Aorta (tissue), 5 donors: ENCODE results near the gene LZTS2. TPM values are rescaled to one million over a fixed set of nuclear protein-coding genes. Genes with fewer than 3 reads are reported as not detected.

Source experiments
- ATAC-seq: fragments of 200-7000 bp; cut with Tn5 transposase; one replicate; pipeline ENCODE4 v1.9.1; 2022; ENCODE audit warnings: moderate library complexity; ENCODE audit not compliant: low FRiP score
- DNase-seq, 2 donors: peaks; one replicate each; pipeline ENCODE4 v3.0.0-alpha.2; 2020
- H3K27ac ChIP-seq, 2 donors: one replicate each; pipeline ENCODE4 v1.5.1; 2013; ENCODE audit warnings: low read length in 2 of 2, mild to moderate bottlenecking in 2 of 2, moderate library complexity in 2 of 2, control low read depth in 1 of 2, inconsistent platforms in 1 of 2, low read depth in 1 of 2
- H3K27me3 ChIP-seq, 2 donors: one replicate each; pipeline ENCODE4 v1.6.1; 2013; ENCODE audit warnings: control low read depth in 1 of 2, low read length in 1 of 2, mild to moderate bottlenecking in 1 of 2, moderate library complexity in 1 of 2; ENCODE audit not compliant: insufficient read depth in 2 of 2, control insufficient read depth in 1 of 2
- H3K36me3 ChIP-seq, 2 donors: one replicate each; pipeline ENCODE4 v1.6.1; 2013; ENCODE audit warnings: control low read depth in 1 of 2, low read length in 1 of 2, mild to moderate bottlenecking in 1 of 2; ENCODE audit not compliant: insufficient read depth in 2 of 2, control insufficient read depth in 1 of 2
- H3K4me1 ChIP-seq, 2 donors: one replicate each; pipeline ENCODE4 v1.6.1; 2013; ENCODE audit warnings: low read length in 2 of 2, control low read depth in 1 of 2, mild to moderate bottlenecking in 1 of 2, moderate library complexity in 1 of 2; ENCODE audit not compliant: insufficient read depth in 2 of 2, control insufficient read depth in 1 of 2
- H3K4me3 ChIP-seq, 2 donors: one replicate each; pipeline ENCODE4 v1.5.1; 2013; ENCODE audit warnings: low read length in 2 of 2, control low read depth in 1 of 2, mild to moderate bottlenecking in 1 of 2
- H3K9me3 ChIP-seq: one replicate; pipeline ENCODE4 v1.6.1; 2013; ENCODE audit warnings: mild to moderate bottlenecking, low read length; ENCODE audit not compliant: control insufficient read depth
- WGBS, 2 donors: extraction: QIAGEN DNeasy Blood & Tissue Kit; methylation state at CpG; one replicate each; pipeline ENCODE4 v1.1.7; 2013; 5-methylcytosine and 5-hydroxymethylcytosine counted together
- intact Hi-C, 2 donors: fragments of 100-400 bp; cut with DNase I; formaldehyde crosslinking; loops; one replicate each; pipeline versions ENCODE4 v1.14.2 to v1.15.0; 2022
- polyA plus RNA-seq, 2 donors: library from polyadenylated mRNA; stranded (reverse); fragments of 200-250 nt; gene quantifications; one replicate each; pipeline ENCODE4 v1.2.3, GENCODE V29; 2013
- total RNA-seq, 2 donors: library from RNA; stranded (reverse); fragmentation: NEBNext Ultra II Directional; extraction: Animal tissue kit (Norgen Biotek cat#: 25700); gene quantifications; one replicate each; pipeline ENCODE4 v1.2.1, GENCODE V29; 2021
- donor health status: healthy with polysubstance abuse.
- donor health status: Bipolar disorder and iron deficiency.
- donor health status: DM: no; HTN: no; CAD: no.
- donor health status: DM: no; HTN: no; CAD: no.
- donor health status: DM: yes; HTN: yes; CAD: no.

The LZTS2 gene
- total and polyA plus RNA-seq, 4 donors, result 38.3 to 108 (median 94.6) TPM

DNA sequence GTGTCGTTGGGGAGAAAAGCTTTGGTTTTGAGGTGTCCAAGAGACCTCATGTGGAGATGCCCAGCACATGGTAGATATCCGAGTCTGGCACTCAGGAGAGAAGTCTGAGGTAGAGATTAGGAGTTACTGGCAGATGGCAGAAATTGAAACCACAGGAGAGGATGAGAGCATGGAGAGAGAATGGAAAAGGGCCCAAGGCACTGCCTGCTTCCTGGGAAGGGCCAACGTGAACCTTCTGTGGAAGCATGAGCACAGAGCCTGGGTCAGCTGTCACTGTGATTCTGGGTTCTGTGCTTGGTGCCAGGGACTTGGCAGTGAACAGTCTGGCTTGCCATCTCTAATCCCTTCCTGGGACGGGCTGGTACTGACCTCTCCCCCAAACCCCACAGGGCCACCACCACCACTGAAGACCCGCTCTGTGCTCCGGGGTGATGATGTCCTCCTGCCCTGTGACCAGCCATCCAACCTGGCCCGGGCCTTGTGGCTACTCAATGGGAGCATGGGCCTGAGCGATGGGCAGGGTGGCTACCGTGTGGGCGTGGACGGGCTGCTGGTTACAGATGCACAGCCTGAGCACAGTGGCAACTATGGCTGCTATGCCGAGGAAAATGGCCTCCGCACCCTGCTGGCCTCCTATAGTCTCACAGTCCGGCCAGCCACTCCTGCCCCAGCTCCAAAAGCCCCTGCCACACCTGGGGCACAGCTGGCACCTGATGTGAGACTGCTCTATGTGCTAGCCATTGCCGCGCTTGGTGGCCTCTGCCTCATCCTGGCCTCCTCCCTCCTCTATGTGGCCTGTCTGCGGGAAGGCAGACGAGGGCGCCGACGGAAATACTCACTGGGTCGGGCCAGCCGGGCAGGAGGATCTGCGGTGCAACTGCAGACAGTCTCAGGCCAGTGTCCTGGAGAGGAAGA, 16.4 kb upstream of the LZTS2 start:
- ATAC-seq (no peak), DNase-seq (peak in 1 of 2 donors; percentile 68)

DNA sequence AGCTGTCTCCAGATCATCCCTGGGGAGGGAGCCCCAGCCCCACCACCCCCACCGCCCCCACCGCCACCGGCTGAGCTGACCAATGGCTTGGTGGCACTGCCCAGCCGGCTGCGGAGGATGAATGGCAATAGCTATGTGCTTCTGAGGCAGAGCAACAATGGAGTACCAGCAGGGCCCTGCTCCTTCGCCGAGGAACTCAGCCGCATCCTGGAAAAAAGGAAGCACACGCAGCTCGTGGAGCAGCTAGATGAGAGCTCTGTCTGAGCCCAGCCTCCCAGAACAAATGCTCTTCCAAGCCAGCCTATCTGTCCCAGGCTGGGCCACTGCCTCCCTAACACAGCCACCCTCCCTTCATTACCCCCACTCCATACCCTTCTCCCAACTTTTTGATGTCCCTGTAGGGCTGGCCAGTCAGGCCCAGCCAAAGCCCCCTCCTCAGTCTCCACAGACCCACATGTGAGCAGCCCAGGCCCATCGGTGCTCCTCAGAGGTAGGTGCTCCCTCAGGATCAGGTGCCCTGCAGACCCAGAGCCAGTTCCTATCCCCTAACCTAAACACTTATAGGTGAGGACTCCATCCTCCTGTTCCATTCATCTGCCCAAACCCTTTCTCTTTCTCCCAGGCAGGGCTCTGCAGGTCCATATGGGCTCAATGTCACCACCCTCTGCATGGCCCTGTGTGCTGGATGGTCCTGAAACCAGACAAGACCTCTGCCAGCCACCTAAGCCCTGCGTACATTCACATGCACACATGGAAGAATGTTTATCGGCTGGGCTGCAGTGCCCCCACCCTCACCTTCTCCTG, 15.5 kb upstream of the LZTS2 start:
- WGBS, 2 donors, result 75 to 80% methylated on average over 12 to 13 of the region's 13 CpGs
- H3K4me3 ChIP-seq, result no peak overlapping the region
- no peaks in the 10 kb centered on the region for H3K9me3 ChIP-seq
- H3K36me3 ChIP-seq, result peaks cover 3 to 4% of the 10 kb centered on the region in 2 donors
- intact Hi-C loops, result no loop called here
- ATAC-seq, result no peak
- peak in 1 of 2 donors; percentile 70 for DNase-seq
- peaks cover 0 to 8% of the 10 kb centered on the region in 2 donors for H3K4me1 ChIP-seq
- H3K27ac ChIP-seq, result no peak overlapping the region
- no peaks in the 10 kb centered on the region for H3K27me3 ChIP-seq

More for the DNA sequence above, 16.4 kb upstream of the LZTS2 start:
- no peaks in the 10 kb centered on the region for H3K27me3 ChIP-seq
- H3K4me3 ChIP-seq, result no peak overlapping the region
- 86 to 87% methylated on average over 23 to 24 of the region's 24 CpGs for WGBS, 2 donors
- no peak overlapping the region for H3K27ac ChIP-seq
- H3K36me3 ChIP-seq, result peaks cover 3 to 4% of the 10 kb centered on the region in 2 donors
- H3K4me1 ChIP-seq, result peaks cover 0 to 5% of the 10 kb centered on the region in 2 donors
- intact Hi-C loops, result no loop called here
- no peaks in the 10 kb centered on the region for H3K9me3 ChIP-seq

DNA sequence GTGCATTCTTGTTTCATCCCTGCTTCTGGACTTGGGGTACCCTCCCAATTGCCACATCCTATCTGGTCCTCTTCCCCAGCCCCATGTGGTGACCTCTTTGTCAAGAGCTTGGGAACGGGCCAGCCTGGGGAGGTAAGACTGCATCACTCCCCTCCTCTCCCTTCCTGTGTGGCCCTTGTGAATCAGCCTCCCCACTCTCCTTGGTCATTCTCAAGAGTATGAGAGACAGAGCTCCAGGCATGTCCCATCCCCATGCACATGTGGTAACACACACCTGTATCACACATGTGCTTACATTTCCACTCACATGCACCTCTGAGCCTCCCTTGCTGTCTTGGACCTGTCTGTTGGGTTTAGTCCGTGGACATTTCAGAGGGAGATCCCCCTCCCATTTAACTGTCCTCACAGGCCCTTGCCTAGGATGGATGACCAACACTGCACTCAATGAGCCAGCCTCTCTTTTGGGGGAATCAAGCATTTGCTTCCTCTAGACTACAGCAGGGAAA, 14.9 kb upstream of the LZTS2 start:
- Histone ChIP-seq H3K9me3 (no peaks in the 10 kb centered on the region), H3K4me1 (peaks cover 0 to 8% of the 10 kb centered on the region in 2 donors), H3K27ac (no peak overlapping the region), H3K4me3 (no peak overlapping the region), H3K36me3 (peaks cover 3 to 4% of the 10 kb centered on the region in 2 donors), H3K27me3 (no peaks in the 10 kb centered on the region)
- DNase-seq (peak in 1 of 2 donors; percentile 49), ATAC-seq (no peak)
- WGBS, 2 donors, result 69 to 80% methylated on average over 2 of the region's 2 CpGs
- intact Hi-C loops, result no loop called here

DNA sequence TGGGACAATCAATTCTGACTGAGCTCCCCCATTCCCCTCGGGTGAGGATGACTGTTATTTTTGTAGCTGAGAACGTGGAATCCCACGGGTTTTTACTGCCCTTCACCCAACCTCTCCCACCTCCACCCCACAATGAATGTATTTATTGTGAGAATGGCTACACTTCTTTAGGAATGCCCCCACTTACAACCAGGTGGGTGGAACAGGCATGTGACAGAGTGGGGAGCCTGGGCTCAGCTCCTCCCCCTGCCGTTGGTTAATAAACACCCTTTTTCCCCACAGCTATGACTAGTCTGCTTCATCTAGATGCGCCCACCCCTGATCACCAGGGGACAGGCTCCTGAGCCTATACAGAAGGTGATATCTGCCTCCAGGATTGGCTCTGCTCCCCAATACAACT, 14.3 kb upstream of the LZTS2 start:
- Histone ChIP-seq H3K9me3 (no peaks in the 10 kb centered on the region), H3K4me3 (no peak overlapping the region), H3K36me3 (peaks cover 0 to 4% of the 10 kb centered on the region in 2 donors), H3K27ac (no peak overlapping the region), H3K27me3 (no peaks in the 10 kb centered on the region), H3K4me1 (peaks cover 0 to 8% of the 10 kb centered on the region in 2 donors)
- WGBS, 2 donors, result 49 to 52% methylated on average over 5 of the region's 5 CpGs
- DNase-seq (peak in 1 of 2 donors; percentile 28), ATAC-seq (no peak)
- intact Hi-C loops, result no loop called here

DNA sequence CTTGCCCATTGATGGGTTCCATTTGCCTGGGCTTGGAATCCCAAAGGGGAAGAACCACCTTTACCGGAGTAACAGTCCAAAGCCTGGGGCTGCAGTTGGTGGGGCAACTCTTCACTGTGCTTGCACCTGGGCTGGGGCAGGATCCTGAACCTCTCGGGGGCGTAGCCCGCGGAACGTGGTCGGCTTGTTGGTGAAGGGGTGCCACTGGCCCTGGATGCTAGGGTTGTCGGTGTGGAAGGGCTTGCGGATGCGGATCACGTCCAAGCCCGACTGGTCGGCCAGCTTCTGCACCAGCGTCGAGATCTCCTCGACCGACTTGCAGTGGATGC, 13.0 kb upstream of the LZTS2 start:
- Histone ChIP-seq H3K9me3 (no peaks in the 10 kb centered on the region), H3K4me1 (peaks cover 0 to 8% of the 10 kb centered on the region in 2 donors), H3K27me3 (no peaks in the 10 kb centered on the region), H3K4me3 (peak overlapping the region in 1 of 2 donors; percentile 66), H3K36me3 (no peaks in the 10 kb centered on the region), H3K27ac (no peak overlapping the region)
- ATAC-seq (no peak), DNase-seq (peak in 1 of 2 donors; percentile 75)
- intact Hi-C loops, result no loop called here
- 14 to 16% methylated on average over 17 of the region's 17 CpGs for WGBS, 2 donors

DNA sequence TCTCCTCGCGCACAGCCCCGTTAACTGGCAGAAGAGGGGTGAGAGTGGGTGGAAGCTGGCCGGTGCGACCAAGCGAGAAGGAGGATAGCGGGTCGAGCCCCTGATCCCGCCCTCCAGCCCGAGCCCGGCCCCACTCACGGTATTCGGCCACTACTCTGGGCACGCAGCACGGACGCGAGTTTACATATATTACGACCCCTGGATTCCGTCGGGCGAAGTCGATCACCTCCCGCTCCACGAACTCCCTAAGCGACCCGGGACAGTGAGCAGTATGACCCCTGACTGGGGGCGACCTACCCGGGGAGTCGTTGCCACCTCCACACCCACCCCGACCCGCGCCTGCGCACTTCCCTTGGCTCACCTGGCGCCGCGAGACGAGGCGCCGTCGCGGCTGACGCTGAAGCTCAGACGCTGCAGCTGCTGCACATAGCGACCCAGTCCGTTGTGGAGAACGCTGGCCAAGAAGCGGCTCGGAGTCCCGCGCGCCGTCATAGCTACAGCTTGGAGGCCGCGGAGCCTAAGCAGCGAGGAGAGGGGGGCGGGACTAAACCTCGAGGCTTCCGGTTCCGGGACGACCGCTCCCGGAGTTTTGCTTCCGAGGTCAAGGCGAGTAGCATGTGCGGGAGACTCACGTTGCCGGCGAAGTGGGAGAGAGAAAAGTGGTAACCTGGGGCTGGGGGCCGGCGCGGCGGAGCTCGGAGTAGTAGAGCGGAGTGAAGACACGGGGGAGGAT, 12.5 kb upstream of the LZTS2 start, which contains the start of the genes MRPL43 and TWNK:
Gene MRPL43 (minus strand): TSS at position 546 of the 733 bp plus-strand sequence. CDS start 54 bp downstream, at position 492.
Gene TWNK (plus strand): TSS at position 592 of the 733 bp plus-strand sequence. CDS start 668 bp downstream, outside the sequence.
- ATAC-seq (peak; percentile 89), DNase-seq (peak; percentile 90 to 96)
- Histone ChIP-seq H3K27me3 (no peaks in the 10 kb centered on the region), H3K27ac (peak within 1 kb of the TSS in 1 of 2 donors; percentile 29), H3K4me3 (peak within 1 kb of the TSS; percentile 58 to 66), H3K36me3 (no peaks in the 10 kb centered on the region), H3K4me1 (peaks cover 0 to 8% of the 10 kb centered on the region in 2 donors), H3K9me3 (no peaks in the 10 kb centered on the region)
- intact Hi-C loops, result no loop called here
- 1% methylated on average over 71 to 75 of the region's 75 CpGs for WGBS, 2 donors

DNA sequence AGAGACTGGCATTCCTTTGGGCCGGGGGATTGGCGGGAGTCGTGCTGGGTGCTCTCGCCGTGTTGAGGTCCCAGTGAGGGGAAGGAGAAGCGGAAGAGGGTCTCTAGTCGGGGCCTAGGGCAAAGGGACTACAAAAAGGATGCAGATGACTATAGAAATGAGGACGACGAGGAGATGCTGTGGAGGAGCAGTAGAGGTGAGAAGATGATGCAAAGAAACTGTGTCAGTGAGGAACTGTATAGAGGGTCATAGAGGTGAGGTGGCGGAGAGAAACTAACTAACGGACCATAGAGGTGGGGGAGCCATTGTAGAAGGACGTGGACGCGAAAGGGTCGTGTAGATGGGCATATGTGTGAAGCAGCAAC, 11.9 kb upstream of the LZTS2 start:
- H3K36me3 ChIP-seq, result no peaks in the 10 kb centered on the region
- 1% methylated on average over 15 of the region's 15 CpGs for WGBS, 2 donors
- H3K4me3 ChIP-seq, result peak overlapping the region; percentile 52 to 66
- H3K27ac ChIP-seq, result no peak overlapping the region
- H3K4me1 ChIP-seq, result peaks cover 0 to 8% of the 10 kb centered on the region in 2 donors
- H3K9me3 ChIP-seq, result no peaks in the 10 kb centered on the region
- DNase-seq (no peak), ATAC-seq (no peak)
- no peaks in the 10 kb centered on the region for H3K27me3 ChIP-seq
- intact Hi-C loops, result no loop called here

DNA sequence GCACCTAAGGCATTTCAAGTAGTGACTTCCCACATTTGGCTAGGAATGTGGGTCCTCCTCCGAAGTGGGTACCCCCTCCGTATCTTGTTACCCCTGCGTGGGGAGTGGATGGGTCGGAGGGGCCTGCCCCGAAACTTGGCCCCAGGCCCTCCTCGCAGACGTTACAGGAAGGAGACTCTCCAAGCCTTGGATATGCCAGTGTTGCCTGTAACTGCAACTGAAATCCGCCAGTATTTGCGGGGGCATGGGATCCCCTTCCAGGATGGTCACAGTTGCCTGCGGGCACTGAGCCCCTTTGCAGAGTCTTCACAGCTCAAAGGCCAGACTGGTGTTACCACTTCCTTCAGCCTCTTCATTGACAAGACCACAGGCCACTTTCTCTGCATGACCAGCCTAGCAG, 11.4 kb upstream of the LZTS2 start:
- Histone ChIP-seq H3K36me3 (no peaks in the 10 kb centered on the region), H3K4me1 (peaks cover 0 to 8% of the 10 kb centered on the region in 2 donors), H3K27me3 (no peaks in the 10 kb centered on the region), H3K9me3 (no peaks in the 10 kb centered on the region), H3K4me3 (no peak overlapping the region), H3K27ac (no peak overlapping the region)
- WGBS, 2 donors, result 68 to 69% methylated on average over 10 of the region's 10 CpGs
- ATAC-seq (no peak), DNase-seq (peak in 1 of 2 donors; percentile 38)
- intact Hi-C loops, result no loop called here
